HuH-7.5 (cell line): Measurements from ENCODE around the gene SUCO.
"Not testable (repeated sequence)": the region's sequence is repeated elsewhere in the genome, so short reads cannot be mapped to it uniquely, and the experiment has no call there.

Source experiments
- DNase-seq: peaks from one replicate; pipeline ENCODE4 v3.0.0; 2011; ENCODE audit warnings: low spot score

SUCO gene

GRCh38 chr1:172612478-172612877 lies 79.5 kb downstream of the SUCO start:
- no peak for DNase-seq

GRCh38 chr1:172613294-172613693 lies 80.3 kb downstream of the SUCO start:
- DNase-seq: no peak

- no peak for DNase-seq
Observed at GRCh38 chr1:172616195-172616594, 83.2 kb downstream of the SUCO start.

- DNase-seq: no peak
Observed at GRCh38 chr1:172616636-172617035, 83.7 kb downstream of the SUCO start.

- not testable (repeated sequence) for DNase-seq
Observed at GRCh38 chr1:172620603-172621002, 87.7 kb downstream of the SUCO start.

GRCh38 chr1:172622541-172622940 lies 89.6 kb downstream of the SUCO start:
- DNase-seq: no peak

- DNase-seq: no peak
Observed at GRCh38 chr1:172623748-172624147, 90.8 kb downstream of the SUCO start.

GRCh38 chr1:172626845-172627244 lies 93.9 kb downstream of the SUCO start:
- no peak for DNase-seq

- no peak for DNase-seq
Observed at GRCh38 chr1:172627702-172628101, 94.8 kb downstream of the SUCO start.

- no peak for DNase-seq
Observed at GRCh38 chr1:172628401-172628800, 95.5 kb downstream of the SUCO start.

GRCh38 chr1:172629170-172629569 lies 96.2 kb downstream of the SUCO start:
- no peak for DNase-seq

GRCh38 chr1:172629638-172630037 lies 96.7 kb downstream of the SUCO start:
- DNase-seq: no peak

- no peak for DNase-seq
Observed at GRCh38 chr1:172630056-172630818, 97.3 kb downstream of the SUCO start.

- DNase-seq: no peak
Observed at GRCh38 chr1:172630868-172631267, 97.9 kb downstream of the SUCO start.

GRCh38 chr1:172637522-172637921 lies 104.6 kb downstream of the SUCO start:
- DNase-seq: no peak

GRCh38 chr1:172638249-172638648 lies 105.3 kb downstream of the SUCO start:
- DNase-seq: no peak

- DNase-seq: no peak
Observed at GRCh38 chr1:172638885-172639831, 106.2 kb downstream of the SUCO start.

- DNase-seq: no peak
Observed at GRCh38 chr1:172640111-172640510, 107.2 kb downstream of the SUCO start.

GRCh38 chr1:172641492-172641891 lies 108.5 kb downstream of the SUCO start:
- DNase-seq: no peak

- no peak for DNase-seq
Observed at GRCh38 chr1:172642970-172643369, 110.0 kb downstream of the SUCO start.

GRCh38 chr1:172646653-172647052 lies 113.7 kb downstream of the SUCO start:
- DNase-seq: no peak

- DNase-seq: no peak
Observed at GRCh38 chr1:172647110-172647564, 114.2 kb downstream of the SUCO start.

- no peak for DNase-seq
Observed at GRCh38 chr1:172647987-172648386, 115.0 kb downstream of the SUCO start.
